SK-N-SH (cell line): ENCODE data around the gene TJAP1. TPM values are rescaled to one million over a fixed set of nuclear protein-coding genes. Genes with fewer than 3 reads are reported as not detected.

ENCODE experiments used
- CTCF ChIA-PET: fragments of 300-600, 350-600 bp; formaldehyde crosslinking; extraction: SDS; loops from one replicate; lab custom pipeline; 2021; lab: Yijun Ruan, JAX
- POLR2A ChIA-PET: fragments of 350-600 bp; sonication (Branson Sonifier 250); formaldehyde crosslinking; extraction: SDS; loops from one replicate; lab custom pipeline; 2020; ENCODE audit warnings: antibody characterized with exemption, inconsistent platforms; lab: Yijun Ruan, JAX
- DNase-seq: peaks from one replicate; pipeline ENCODE4 v3.0.0; 2012
- H2AFZ ChIP-seq: fragments of 200-600 bp; sonication (generic); 2 replicates; pipeline ENCODE4 v1.8.1; 2016; ENCODE audit warnings: antibody characterized with exemption, mild to moderate bottlenecking, low read depth
- H3F3A ChIP-seq: fragments of 200-600 bp; sonication (generic); replicated peaks from 2 replicates; pipeline ENCODE3; 2016; ENCODE audit warnings: antibody characterized with exemption, mild to moderate bottlenecking; ENCODE audit not compliant: insufficient read depth
- H3K27ac ChIP-seq, 2 experiments: fragments of 200-500 bp in 1 of 2; fragments of 200-600 bp in 1 of 2; sonication (Bioruptor generic) in 1 of 2; sonication (generic), shearing (Covaris generic) in 1 of 2; 2 replicates each; pipeline versions ENCODE4 v1.5.1 to v1.6.1; 2014 to 2016; ENCODE audit warnings: low read depth in 2 of 2, inconsistent platforms in 1 of 2, low read length in 1 of 2, mild to moderate bottlenecking in 1 of 2, mixed read lengths in 1 of 2
- H3K27me3 ChIP-seq: fragments of 200-600 bp; sonication (generic), shearing (Covaris generic); 2 replicates; pipeline ENCODE4 v1.6.1; 2016; ENCODE audit warnings: mixed run types; ENCODE audit not compliant: insufficient read depth
- H3K36me3 ChIP-seq, 2 experiments: fragments of 200-500 bp in 1 of 2; fragments of 200-600 bp in 1 of 2; sonication (Bioruptor generic) in 1 of 2; sonication (generic) in 1 of 2; replicated peaks in 1 of 2; 2 replicates each; pipeline versions ENCODE3 to v1.5.1; 2014 to 2016; ENCODE audit warnings: low read length in 1 of 2, mild to moderate bottlenecking in 1 of 2; ENCODE audit not compliant: insufficient read depth in 2 of 2, control insufficient read depth in 1 of 2
- H3K4me1 ChIP-seq, 2 experiments: fragments of 200-500 bp in 1 of 2; fragments of 200-600 bp in 1 of 2; sonication (Bioruptor generic) in 1 of 2; sonication (generic), shearing (Covaris generic) in 1 of 2; 2 replicates each; pipeline versions ENCODE4 v1.5.1 to v1.6.1; 2014 to 2016; ENCODE audit warnings: low read depth in 1 of 2, low read length in 1 of 2, mixed run types in 1 of 2; ENCODE audit not compliant: insufficient read depth in 2 of 2, control insufficient read depth in 1 of 2
- H3K4me2 ChIP-seq: fragments of 200-600 bp; sonication (generic), shearing (Covaris generic); 2 replicates; pipeline ENCODE4 v1.6.1; 2017; ENCODE audit warnings: mixed run types
- H3K4me3 ChIP-seq, 2 experiments: fragments of 200-500 bp in 1 of 2; fragments of 200-600 bp in 1 of 2; sonication (Bioruptor generic) in 1 of 2; sonication (generic), shearing (Covaris generic) in 1 of 2; 2 replicates each; pipeline versions ENCODE4 v1.5.1 to v1.8.1; 2014 to 2016; ENCODE audit warnings: low read depth in 2 of 2, inconsistent platforms in 1 of 2, low read length in 1 of 2, mild to moderate bottlenecking in 1 of 2, mixed read lengths in 1 of 2, moderate library complexity in 1 of 2
- H3K79me2 ChIP-seq: fragments of 200-600 bp; sonication (generic); 2 replicates; pipeline ENCODE4 v1.8.1; 2017; ENCODE audit warnings: mild to moderate bottlenecking; ENCODE audit not compliant: insufficient read depth
- H3K9ac ChIP-seq: fragments of 200-600 bp; sonication (generic); 2 replicates; pipeline ENCODE4 v1.6.1; 2017; ENCODE audit warnings: mixed run types
- H3K9me2 ChIP-seq: fragments of 200-600 bp; sonication (generic); 2 replicates; pipeline ENCODE4 v1.6.1; 2017; ENCODE audit warnings: mixed run types
- H3K9me3 ChIP-seq: fragments of 200-600 bp; sonication (generic); 2 replicates; pipeline ENCODE4 v1.6.1; 2017; ENCODE audit warnings: mixed run types, mild to moderate bottlenecking, moderate library complexity
- H4K20me1 ChIP-seq: fragments of 200-600 bp; sonication (generic); 2 replicates; pipeline ENCODE4 v1.6.1; 2017; ENCODE audit warnings: mild to moderate bottlenecking, mixed run types; ENCODE audit not compliant: insufficient read depth
- EP300 ChIP-seq, 2 experiments: IDR thresholded peaks; 2 replicates each; pipeline versions ENCODE4 v1.4.0 to v1.6.1; 2012; ENCODE audit warnings: borderline replicate concordance in 1 of 2, low read depth in 1 of 2, low read length in 1 of 2
- FOSL2 ChIP-seq: IDR thresholded peaks from 2 replicates; pipeline ENCODE4 v1.4.0; 2012; ENCODE audit warnings: low read depth, mild to moderate bottlenecking, moderate library complexity, borderline replicate concordance
- FOXJ3 ChIP-seq: sonication (generic); formaldehyde crosslinking; IDR thresholded peaks from 2 replicates; pipeline ENCODE4 v1.5.1; 2020; ENCODE audit warnings: mild to moderate bottlenecking, missing genetic modification reagents
- FOXM1 ChIP-seq: IDR thresholded peaks from 2 replicates; pipeline ENCODE4 v1.4.0; 2012; ENCODE audit warnings: low read depth, mild to moderate bottlenecking
- GATA2 ChIP-seq: sonication (generic); formaldehyde crosslinking; IDR thresholded peaks from 2 replicates; pipeline ENCODE4 v1.5.0; 2020; ENCODE audit warnings: mild to moderate bottlenecking, missing genetic modification reagents
- JUND ChIP-seq: IDR thresholded peaks from 2 replicates; pipeline ENCODE4 v1.4.0; 2012
- MAX ChIP-seq: IDR thresholded peaks from 2 replicates; pipeline ENCODE4 v1.4.0; 2012; ENCODE audit warnings: low read depth
- MEF2A ChIP-seq: IDR thresholded peaks from 2 replicates; pipeline ENCODE4 v1.4.0; 2012; ENCODE audit warnings: low read depth, borderline replicate concordance
- NFIC ChIP-seq: IDR thresholded peaks from 2 replicates; pipeline ENCODE4 v1.4.0; 2012; ENCODE audit warnings: borderline replicate concordance
- RAD21 ChIP-seq: IDR thresholded peaks from 2 replicates; pipeline ENCODE4 v1.6.1; 2012; ENCODE audit warnings: mild to moderate bottlenecking, low read length
- RCOR1 ChIP-seq: fragments of 150-350 bp; IDR thresholded peaks from 2 replicates; pipeline ENCODE4 v1.6.1; 2017; ENCODE audit warnings: antibody characterized with exemption, low read length
- SIN3A ChIP-seq: IDR thresholded peaks from 2 replicates; pipeline ENCODE4 v1.6.1; 2012; ENCODE audit warnings: low read depth, mild to moderate bottlenecking, low read length, moderate library complexity, borderline replicate concordance
- TCF12 ChIP-seq: IDR thresholded peaks from 2 replicates; pipeline ENCODE4 v1.4.0; 2012
- USF1 ChIP-seq: IDR thresholded peaks from 2 replicates; pipeline ENCODE4 v1.4.0; 2012; ENCODE audit warnings: low read depth, borderline replicate concordance
- USF2 ChIP-seq: fragments of 150-350 bp; IDR thresholded peaks from 2 replicates; pipeline ENCODE4 v1.6.1; 2017; ENCODE audit warnings: antibody characterized with exemption, low read length, low read depth, borderline replicate concordance
- YY1 ChIP-seq: IDR thresholded peaks from 2 replicates; pipeline ENCODE4 v1.4.0; 2012; ENCODE audit warnings: low read depth, mild to moderate bottlenecking
- ZBTB33 ChIP-seq: IDR thresholded peaks from 2 replicates; pipeline ENCODE4 v1.4.0; 2012; ENCODE audit warnings: low read depth, borderline replicate concordance
- WGBS: methylation state at CpG from one replicate; pipeline ENCODE4 v1.1.6; 2017; ENCODE audit warnings: low lambda C conversion rate; 5-methylcytosine and 5-hydroxymethylcytosine counted together
- polyA plus RNA-seq, 3 experiments: library from polyadenylated mRNA; depleted of rRNA; stranded (reverse); fragments of >200 nt; gene quantifications; 2 replicates each; pipeline ENCODE4 v1.2.3, GENCODE V29; 2012
- TF ChIP-seq, protein P1 (sequence below): IDR thresholded peaks from 2 replicates; pipeline ENCODE4 v1.6.1; 2012; ENCODE audit warnings: mild to moderate bottlenecking, low read depth, low read length, moderate library complexity
- TF ChIP-seq, protein P2 (sequence below): IDR thresholded peaks from 2 replicates; pipeline ENCODE4; 2012

Gene TJAP1
- polyA plus RNA-seq, 1 of the 3 experiments (the other 2 are of a cell fraction), result 39.5 TPM

GRCh38 chr6:43467752-43468151 lies 9.6 kb upstream of the TJAP1 start (continued):
- TF ChIP-seq, protein P1, sequence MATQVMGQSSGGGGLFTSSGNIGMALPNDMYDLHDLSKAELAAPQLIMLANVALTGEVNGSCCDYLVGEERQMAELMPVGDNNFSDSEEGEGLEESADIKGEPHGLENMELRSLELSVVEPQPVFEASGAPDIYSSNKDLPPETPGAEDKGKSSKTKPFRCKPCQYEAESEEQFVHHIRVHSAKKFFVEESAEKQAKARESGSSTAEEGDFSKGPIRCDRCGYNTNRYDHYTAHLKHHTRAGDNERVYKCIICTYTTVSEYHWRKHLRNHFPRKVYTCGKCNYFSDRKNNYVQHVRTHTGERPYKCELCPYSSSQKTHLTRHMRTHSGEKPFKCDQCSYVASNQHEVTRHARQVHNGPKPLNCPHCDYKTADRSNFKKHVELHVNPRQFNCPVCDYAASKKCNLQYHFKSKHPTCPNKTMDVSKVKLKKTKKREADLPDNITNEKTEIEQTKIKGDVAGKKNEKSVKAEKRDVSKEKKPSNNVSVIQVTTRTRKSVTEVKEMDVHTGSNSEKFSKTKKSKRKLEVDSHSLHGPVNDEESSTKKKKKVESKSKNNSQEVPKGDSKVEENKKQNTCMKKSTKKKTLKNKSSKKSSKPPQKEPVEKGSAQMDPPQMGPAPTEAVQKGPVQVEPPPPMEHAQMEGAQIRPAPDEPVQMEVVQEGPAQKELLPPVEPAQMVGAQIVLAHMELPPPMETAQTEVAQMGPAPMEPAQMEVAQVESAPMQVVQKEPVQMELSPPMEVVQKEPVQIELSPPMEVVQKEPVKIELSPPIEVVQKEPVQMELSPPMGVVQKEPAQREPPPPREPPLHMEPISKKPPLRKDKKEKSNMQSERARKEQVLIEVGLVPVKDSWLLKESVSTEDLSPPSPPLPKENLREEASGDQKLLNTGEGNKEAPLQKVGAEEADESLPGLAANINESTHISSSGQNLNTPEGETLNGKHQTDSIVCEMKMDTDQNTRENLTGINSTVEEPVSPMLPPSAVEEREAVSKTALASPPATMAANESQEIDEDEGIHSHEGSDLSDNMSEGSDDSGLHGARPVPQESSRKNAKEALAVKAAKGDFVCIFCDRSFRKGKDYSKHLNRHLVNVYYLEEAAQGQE, result no peak
- no peak for TF ChIP-seq USF2
- no peak for TF ChIP-seq FOXJ3 (CRISPR knock-in tag)

GRCh38 chr6:43468240-43468639 lies 9.1 kb upstream of the TJAP1 start:
- Histone ChIP-seq H3K4me2 (no peak overlapping the region), H2AFZ (no peak overlapping the region), H4K20me1 (no peaks in the 10 kb centered on the region), H3K9ac (no peak overlapping the region), H3K27ac (no peak overlapping the region), H3K27me3 (peaks cover 3% of the 10 kb centered on the region; the same call in 1 of the 2 replicates), H3K79me2 (no peaks in the 10 kb centered on the region), H3F3A (no peaks in the 10 kb centered on the region), H3K9me2 (no peaks in the 10 kb centered on the region), H3K36me3 (no peaks in the 10 kb centered on the region), H3K4me3 (no peak overlapping the region), H3K9me3 (no peaks in the 10 kb centered on the region), H3K4me1 (no peaks in the 10 kb centered on the region)
- POLR2A ChIA-PET, result no interaction called here
- TF ChIP-seq, protein P2, sequence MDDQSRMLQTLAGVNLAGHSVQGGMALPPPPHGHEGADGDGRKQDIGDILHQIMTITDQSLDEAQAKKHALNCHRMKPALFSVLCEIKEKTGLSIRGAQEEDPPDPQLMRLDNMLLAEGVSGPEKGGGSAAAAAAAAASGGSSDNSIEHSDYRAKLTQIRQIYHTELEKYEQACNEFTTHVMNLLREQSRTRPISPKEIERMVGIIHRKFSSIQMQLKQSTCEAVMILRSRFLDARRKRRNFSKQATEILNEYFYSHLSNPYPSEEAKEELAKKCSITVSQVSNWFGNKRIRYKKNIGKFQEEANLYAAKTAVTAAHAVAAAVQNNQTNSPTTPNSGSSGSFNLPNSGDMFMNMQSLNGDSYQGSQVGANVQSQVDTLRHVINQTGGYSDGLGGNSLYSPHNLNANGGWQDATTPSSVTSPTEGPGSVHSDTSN, result no peak
- TF ChIP-seq MEF2A (no peak), FOXJ3 (CRISPR knock-in tag) (no peak), NFIC (no peak), ZBTB33 (no peak), GATA2 (CRISPR knock-in tag) (no peak), EP300 (IDR thresholded peaks at IDR 0.05; ENCODE audit: borderline replicate concordance in 1 of 2, low read depth in 1 of 2, low read length in 1 of 2) (no peak), YY1 (no peak), TCF12 (no peak), SIN3A (no peak), FOSL2 (no peak), USF1 (no peak), FOXM1 (no peak), RCOR1 (no peak), JUND (no peak), MAX (no peak), RAD21 (no peak)
- WGBS, result 78% methylated on average over 1 of the region's 4 CpGs
- CTCF ChIA-PET, result interaction anchor here (1.4 to 1.5 kb wide), 2 partner anchors 22 to 39 kb away, joined by 4 to 7 read pairs; no protein-coding TSS in a partner anchor
- DNase-seq, result no peak
